Measurements from ENCODE around the gene TEP1. TPM values are rescaled to one million over a fixed set of nuclear protein-coding genes. Genes with fewer than 3 reads are reported as not detected.
"Not testable (repeated sequence)": the region's sequence is repeated elsewhere in the genome, so short reads cannot be mapped to it uniquely, and the experiment has no call there.

The TEP1 gene
- total RNA-seq (10 to 100 TPM in 3 of 4 donors, 1 to 10 TPM in 1; 7.4 to 14.1 (median 13.1) TPM), polyA plus RNA-seq (7.9 TPM)
- long read RNA-seq, donor 1, partial matches to known transcripts = 4 of 7 reads
- long read RNA-seq, donor 1, other reads (novel, unspliced or antisense) = 3 of 7 reads
- long read RNA-seq, donor 2 = 0 reads
- long read RNA-seq, donor 3, partial matches to known transcripts = 2 of 4 reads
- long read RNA-seq, donor 3, other reads (novel, unspliced or antisense) = 2 of 4 reads
- long read RNA-seq, donor 4, partial matches to known transcripts = 1 of 1 reads
- long read RNA-seq, donor 4, other reads (novel, unspliced or antisense) = 0 of 1 reads

GRCh38 chr14:20412876-20413743, at the start of gene TEP1:
Gene TEP1, minus strand, starts transcription at chr14:20413501. Its CDS starts 5,062 bp downstream, at chr14:20408439.
- peaks cover 2% of the 10 kb centered on the region for H3K4me1 ChIP-seq (ENCODE audit: control insufficient read depth, insufficient read depth, low read length)
- intact Hi-C loops (cut with DNase I) = loop anchor here in 3 of 4 donors (5.0 to 10.0 kb wide), 3 partner anchors 192 to 199 kb away; no protein-coding TSS in a partner anchor
- peak within 1 kb of the TSS; percentile 85 for H3K27ac ChIP-seq (ENCODE audit: low read length)
- H3K9me3 ChIP-seq (ENCODE audit: control insufficient read depth, low read length) = no peaks in the 10 kb centered on the region
- peak; percentile 93 to 97 (median 95) for DNase-seq
- ATAC-seq = peak; percentile 97 to 99
- H3K4me3 ChIP-seq (ENCODE audit: low read length) = peak within 1 kb of the TSS; percentile 48
- no peaks in the 10 kb centered on the region for H3K27me3 ChIP-seq (ENCODE audit: control insufficient read depth, insufficient read depth)
- under 1% methylated on average over 43 of the region's 43 CpGs for WGBS

- peak within 1 kb of the TSS; percentile 73 for H3K27ac ChIP-seq (ENCODE audit: low read length)
- H3K27me3 ChIP-seq (ENCODE audit: control insufficient read depth, insufficient read depth) = no peaks in the 10 kb centered on the region
- peaks cover 5% of the 10 kb centered on the region for H3K4me1 ChIP-seq (ENCODE audit: control insufficient read depth, insufficient read depth, low read length)
- H3K9me3 ChIP-seq (ENCODE audit: control insufficient read depth, low read length) = no peaks in the 10 kb centered on the region
- DNase-seq (peak; percentile 99 to 100 (median 99)), ATAC-seq (peak; percentile 98)
- intact Hi-C loops (cut with DNase I) = no loop called here
- H3K4me3 ChIP-seq (ENCODE audit: low read length) = peak within 1 kb of the TSS; percentile 78
- under 1% methylated on average over 67 of the region's 67 CpGs for WGBS
Observed at GRCh38 chr14:20461225-20462141, 48.2 kb upstream of the TEP1 start, which contains the start of gene PIP4P1. Gene PIP4P1, minus strand, starts transcription at chr14:20461434. Its CDS starts 109 bp downstream, at chr14:20461325.

- no peaks in the 10 kb centered on the region for H3K9me3 ChIP-seq (ENCODE audit: control insufficient read depth, low read length)
- DNase-seq (no peak), ATAC-seq (peak; percentile 2 to 5)
- H3K27ac ChIP-seq (ENCODE audit: low read length) = peak overlapping the region; percentile 73
- H3K4me3 ChIP-seq (ENCODE audit: low read length) = peak overlapping the region; percentile 78
- intact Hi-C loops (cut with DNase I) = no loop called here
- 5% methylated on average over 32 of the region's 32 CpGs for WGBS
- H3K27me3 ChIP-seq (ENCODE audit: control insufficient read depth, insufficient read depth) = no peaks in the 10 kb centered on the region
- H3K4me1 ChIP-seq (ENCODE audit: control insufficient read depth, insufficient read depth, low read length) = peaks cover 5% of the 10 kb centered on the region
Observed at GRCh38 chr14:20460458-20461224, 47.3 kb upstream of the TEP1 start.

- Histone ChIP-seq H3K27ac (ENCODE audit: low read length) (no peak overlapping the region), H3K4me3 (ENCODE audit: low read length) (no peak overlapping the region), H3K9me3 (ENCODE audit: control insufficient read depth, low read length) (no peaks in the 10 kb centered on the region), H3K4me1 (ENCODE audit: control insufficient read depth, insufficient read depth, low read length) (peaks cover 5% of the 10 kb centered on the region), H3K27me3 (ENCODE audit: control insufficient read depth, insufficient read depth) (no peaks in the 10 kb centered on the region)
- DNase-seq = peak in 1 of 3 donors; percentile 41
- no peak for ATAC-seq
- 48% methylated on average over 8 of the region's 8 CpGs for WGBS
- intact Hi-C loops (cut with DNase I) = loop anchor here in 1 of 4 donors (10.0 kb wide), 1 partner anchor 113 kb away; the partner anchor contains the start of gene PARP2
Observed at GRCh38 chr14:20458031-20458789, 44.9 kb upstream of the TEP1 start.

- peak in 1 of 3 donors; percentile 33 for DNase-seq
- H3K27me3 ChIP-seq (ENCODE audit: control insufficient read depth, insufficient read depth) = no peaks in the 10 kb centered on the region
- ATAC-seq = no peak
- H3K4me3 ChIP-seq (ENCODE audit: low read length) = no peak overlapping the region
- H3K27ac ChIP-seq (ENCODE audit: low read length) = no peak overlapping the region
- no peaks in the 10 kb centered on the region for H3K9me3 ChIP-seq (ENCODE audit: control insufficient read depth, low read length)
- H3K4me1 ChIP-seq (ENCODE audit: control insufficient read depth, insufficient read depth, low read length) = peaks cover 5% of the 10 kb centered on the region
- intact Hi-C loops (cut with DNase I) = loop anchor here in 1 of 4 donors (10.0 kb wide), 1 partner anchor 112 kb away; the partner anchor contains the start of gene PARP2
- 75% methylated on average over 13 of the region's 13 CpGs for WGBS
Observed at GRCh38 chr14:20456971-20457370, 43.7 kb upstream of the TEP1 start.

GRCh38 chr14:20455355-20456300, 42.3 kb upstream of the TEP1 start:
- intact Hi-C loops (cut with DNase I) = loop anchor here in 1 of 4 donors (10.0 kb wide), 1 partner anchor 111 kb away; the partner anchor contains the start of gene PARP2
- ATAC-seq = peak; percentile 66 to 77
- 1% methylated on average over 39 of the region's 39 CpGs for WGBS
- no peak for DNase-seq
- Histone ChIP-seq H3K9me3 (ENCODE audit: control insufficient read depth, low read length) (no peaks in the 10 kb centered on the region), H3K27ac (ENCODE audit: low read length) (peak overlapping the region; percentile 62), H3K27me3 (ENCODE audit: control insufficient read depth, insufficient read depth) (no peaks in the 10 kb centered on the region), H3K4me3 (ENCODE audit: low read length) (peak overlapping the region; percentile 47), H3K4me1 (ENCODE audit: control insufficient read depth, insufficient read depth, low read length) (peaks cover 5% of the 10 kb centered on the region)

GRCh38 chr14:20454516-20455354, 41.4 kb upstream of the TEP1 start, which contains the start of the genes APEX1 and OSGEP:
Gene APEX1, plus strand, starts transcription at chr14:20455226. Its CDS starts 420 bp downstream, at chr14:20455646.
Gene OSGEP, minus strand, starts transcription at chr14:20454812. Its CDS starts 129 bp downstream, at chr14:20454683.
- peaks cover 3% of the 10 kb centered on the region for H3K4me1 ChIP-seq (ENCODE audit: control insufficient read depth, insufficient read depth, low read length)
- intact Hi-C loops (cut with DNase I) = loop anchor here in 1 of 4 donors (10.0 kb wide), 1 partner anchor 110 kb away; the partner anchor contains the start of gene PARP2
- under 1% methylated on average over 56 of the region's 56 CpGs for WGBS

GRCh38 chr14:20452831-20453230, 39.5 kb upstream of the TEP1 start:
- not testable (repeated sequence) for H3K9me3 ChIP-seq (ENCODE audit: control insufficient read depth, low read length); H3K27me3 ChIP-seq (ENCODE audit: control insufficient read depth, insufficient read depth); H3K4me1 ChIP-seq (ENCODE audit: control insufficient read depth, insufficient read depth, low read length); ATAC-seq; H3K27ac ChIP-seq (ENCODE audit: low read length); H3K4me3 ChIP-seq (ENCODE audit: low read length); DNase-seq
- intact Hi-C loops (cut with DNase I) = loop anchor here in 1 of 4 donors (10.0 kb wide), 1 partner anchor 108 kb away; the partner anchor contains the start of gene PARP2
- 93% methylated on average over 8 of the region's 8 CpGs for WGBS

More at GRCh38 chr14:20454516-20455354, 41.4 kb upstream of the TEP1 start, which contains the start of the genes APEX1 and OSGEP:
- peak within 1 kb of the TSS; percentile 61 for H3K4me3 ChIP-seq (ENCODE audit: low read length)
- H3K27ac ChIP-seq (ENCODE audit: low read length) = peak within 1 kb of the TSS; percentile 89
- no peaks in the 10 kb centered on the region for H3K27me3 ChIP-seq (ENCODE audit: control insufficient read depth, insufficient read depth)
- H3K9me3 ChIP-seq (ENCODE audit: control insufficient read depth, low read length) = no peaks in the 10 kb centered on the region
- DNase-seq (peak; percentile 99), ATAC-seq (peak; percentile 97)

Data from right cardiac atrium (tissue), 5 donors.